Measurements from ENCODE around the gene ARG2.

GRCh38 chr14:67630938-67631337 is 11.2 kb downstream of the ARG2 start:
- no peak for TF ChIP-seq CTCF (IDR thresholded peaks at IDR 0.05)
- no peak for TF ChIP-seq POLR2A (IDR thresholded peaks at IDR 0.05)

Data from uterus (tissue), 2 donors.